Erythroblast (primary cell): ENCODE measurements around the gene SLC25A18.
"Not testable (repeated sequence)": the region's sequence is repeated elsewhere in the genome, so short reads cannot be mapped to it uniquely, and the experiment has no call there.

ENCODE experiments used
- DNase-seq, 2 experiments: peaks; one replicate each; lab custom pipeline; 2025; lab: John Stamatoyannopoulos, UW
- GATA1 ChIP-seq: IDR thresholded peaks from 2 replicates; pipeline ENCODE4 v1.6.1; 2011; ENCODE audit warnings: low read depth, mild to moderate bottlenecking, control low read depth, low read length, moderate library complexity
- POLR2A ChIP-seq: IDR thresholded peaks from 2 replicates; pipeline ENCODE4 v1.6.1; 2011; ENCODE audit warnings: mild to moderate bottlenecking, low read length

SLC25A18 gene, protein sequence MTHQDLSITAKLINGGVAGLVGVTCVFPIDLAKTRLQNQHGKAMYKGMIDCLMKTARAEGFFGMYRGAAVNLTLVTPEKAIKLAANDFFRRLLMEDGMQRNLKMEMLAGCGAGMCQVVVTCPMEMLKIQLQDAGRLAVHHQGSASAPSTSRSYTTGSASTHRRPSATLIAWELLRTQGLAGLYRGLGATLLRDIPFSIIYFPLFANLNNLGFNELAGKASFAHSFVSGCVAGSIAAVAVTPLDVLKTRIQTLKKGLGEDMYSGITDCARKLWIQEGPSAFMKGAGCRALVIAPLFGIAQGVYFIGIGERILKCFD

DNA sequence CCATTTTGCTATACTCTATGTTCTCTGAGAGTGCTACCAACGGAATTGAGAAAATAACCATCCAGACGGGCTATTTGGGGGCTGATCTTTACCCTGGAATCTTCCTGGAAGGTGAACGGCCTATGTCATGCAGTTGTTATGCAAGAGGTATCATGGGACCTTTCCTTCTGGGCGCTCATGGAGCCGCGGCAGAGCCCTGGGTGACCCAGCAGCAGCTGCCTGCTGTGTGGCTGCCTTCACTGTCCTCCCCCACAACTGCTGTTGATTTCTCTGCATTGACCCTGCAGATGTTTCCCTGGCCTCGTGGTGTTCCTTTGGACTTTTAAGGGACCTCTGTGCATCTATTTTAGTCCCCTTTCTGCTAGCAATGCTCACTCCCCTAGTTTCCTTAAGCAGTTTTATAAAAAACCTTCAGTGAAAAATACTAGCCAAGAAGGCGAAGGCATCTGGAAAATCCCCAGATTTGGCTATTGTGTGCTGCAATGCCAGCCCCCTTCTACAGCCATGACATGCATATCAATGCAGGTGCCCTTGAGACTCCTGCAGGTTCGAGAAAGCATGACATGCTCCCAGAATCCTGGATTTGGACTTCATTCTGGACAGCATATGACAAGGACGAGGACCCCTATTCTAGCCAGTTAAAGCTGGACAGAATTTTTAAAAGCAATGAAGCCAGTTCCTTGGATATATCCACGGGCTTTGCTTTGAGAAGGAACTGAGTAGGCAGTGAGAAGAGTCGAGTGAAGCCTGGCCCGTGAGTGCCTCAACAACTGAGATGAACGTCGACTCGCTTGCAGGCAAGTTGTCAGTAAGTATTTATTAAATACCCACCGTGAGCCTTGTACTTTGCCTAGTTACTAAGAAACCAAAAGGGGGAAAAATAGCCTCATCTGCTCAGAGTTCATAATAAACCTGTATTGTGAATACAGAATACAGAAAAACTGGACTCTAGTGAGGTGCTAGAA lies at the start of gene SLC25A18:
Gene SLC25A18, plus strand, starts transcription at position 593 of the 965 bp plus-strand sequence. CDS start 16,447 bp downstream, outside the sequence.
- DNase-seq, result no peak
- TF ChIP-seq GATA1, result no peak

DNA sequence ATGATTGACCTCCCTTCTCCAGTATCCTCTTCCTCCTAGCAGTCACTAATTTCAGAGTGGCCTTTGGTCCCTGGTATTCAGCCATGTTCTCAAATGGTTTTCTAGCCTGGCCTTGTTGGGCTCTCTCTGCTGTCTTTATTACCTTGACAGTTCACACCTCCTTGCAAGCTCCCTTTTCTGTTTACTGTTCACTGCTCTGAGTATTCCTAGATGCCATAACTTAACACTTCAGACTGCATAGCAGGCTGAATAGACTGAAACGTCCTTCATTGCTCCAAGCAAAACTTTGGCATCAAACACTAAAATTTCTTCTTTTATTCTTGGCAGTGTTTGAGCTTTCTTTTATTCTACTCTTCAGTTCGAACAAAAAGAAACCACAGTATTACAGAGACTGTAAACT lies 49.7 kb upstream of the SLC25A18 start:
- TF ChIP-seq POLR2A, result no peak
- TF ChIP-seq GATA1, result no peak
- DNase-seq, result no peak

DNA sequence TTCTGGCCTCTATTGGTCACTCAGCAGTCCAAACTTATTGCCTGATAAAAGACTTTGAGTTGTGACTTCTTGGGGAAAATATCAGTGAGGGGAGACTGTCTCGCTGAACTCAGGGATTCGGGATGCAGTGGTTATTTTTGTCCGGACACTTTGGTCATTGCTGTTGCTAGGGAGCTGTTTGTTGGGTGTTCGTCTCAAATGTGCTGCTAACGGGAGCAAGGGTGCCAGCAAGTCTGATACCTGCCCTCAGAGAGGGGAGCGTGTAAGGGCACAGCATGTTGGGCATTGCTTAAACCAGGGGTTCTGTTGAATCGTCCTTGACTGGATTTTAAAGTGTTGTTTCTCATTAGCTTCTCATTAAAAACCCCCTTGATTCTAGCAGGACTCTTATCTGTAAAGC lies 49.2 kb upstream of the SLC25A18 start:
- no peak for DNase-seq
- TF ChIP-seq POLR2A, result no peak
- TF ChIP-seq GATA1, result no peak

DNA sequence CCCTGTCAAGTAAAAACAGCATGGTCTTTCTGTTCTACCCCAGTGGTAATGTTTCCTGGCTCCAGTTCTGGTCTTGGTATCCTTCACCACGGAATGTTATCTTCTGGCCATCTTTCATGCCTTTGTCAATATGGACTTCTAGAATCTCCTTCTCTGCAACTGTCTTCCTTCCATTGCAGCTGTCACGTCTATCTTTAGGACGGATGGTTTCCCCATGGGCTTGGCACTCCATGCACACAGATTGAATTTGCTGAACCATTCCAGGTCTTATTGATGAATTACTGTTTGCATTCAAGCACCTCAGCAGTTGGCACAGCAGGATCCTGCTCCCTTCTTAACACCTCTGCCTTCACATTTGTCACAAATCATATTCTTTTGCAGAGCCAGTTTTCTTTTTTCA lies 44.9 kb upstream of the SLC25A18 start:
- TF ChIP-seq GATA1 (no peak), POLR2A (no peak)
- DNase-seq, result no peak

DNA sequence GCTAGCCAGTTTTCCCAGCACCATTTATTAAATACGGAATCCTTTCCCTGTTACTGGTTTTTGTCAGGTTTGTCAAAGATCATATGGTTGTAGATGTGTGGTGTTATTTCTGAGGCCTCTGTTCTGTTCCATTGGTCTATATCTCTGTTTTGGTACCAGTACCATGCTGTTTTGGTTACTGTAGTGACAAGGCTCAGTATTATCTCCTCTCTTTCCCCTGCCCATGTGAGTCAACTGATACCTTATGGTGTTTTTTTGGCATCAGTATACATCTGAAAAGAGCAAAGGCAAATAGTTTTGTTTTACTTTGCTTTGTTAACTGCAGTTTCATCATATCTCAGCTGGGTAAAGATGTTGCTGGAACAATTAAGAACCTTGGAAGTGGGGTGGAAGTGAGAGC lies 41.3 kb upstream of the SLC25A18 start:
- not testable (repeated sequence) for DNase-seq

DNA sequence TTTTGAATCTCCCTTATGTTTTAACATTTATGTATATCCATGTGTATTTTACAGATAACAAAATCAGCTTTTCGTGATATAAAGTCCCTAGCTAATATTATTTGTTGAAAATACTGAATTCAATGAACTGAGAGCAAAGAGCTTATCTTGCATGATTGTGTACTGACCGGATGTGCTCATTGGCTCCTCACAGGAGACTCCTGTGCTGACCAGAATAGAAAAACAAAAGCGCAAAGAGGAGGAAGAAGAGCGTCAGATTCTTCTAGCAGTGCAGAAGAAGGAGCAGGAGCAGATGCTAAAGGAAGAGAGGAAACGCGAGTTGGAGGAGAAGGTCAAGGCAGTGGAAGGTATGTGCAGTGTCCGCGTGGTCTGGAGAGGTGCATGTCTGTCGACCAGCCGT lies 39.4 kb upstream of the SLC25A18 start:
- TF ChIP-seq POLR2A (no peak), GATA1 (no peak)
- DNase-seq, result no peak

DNA sequence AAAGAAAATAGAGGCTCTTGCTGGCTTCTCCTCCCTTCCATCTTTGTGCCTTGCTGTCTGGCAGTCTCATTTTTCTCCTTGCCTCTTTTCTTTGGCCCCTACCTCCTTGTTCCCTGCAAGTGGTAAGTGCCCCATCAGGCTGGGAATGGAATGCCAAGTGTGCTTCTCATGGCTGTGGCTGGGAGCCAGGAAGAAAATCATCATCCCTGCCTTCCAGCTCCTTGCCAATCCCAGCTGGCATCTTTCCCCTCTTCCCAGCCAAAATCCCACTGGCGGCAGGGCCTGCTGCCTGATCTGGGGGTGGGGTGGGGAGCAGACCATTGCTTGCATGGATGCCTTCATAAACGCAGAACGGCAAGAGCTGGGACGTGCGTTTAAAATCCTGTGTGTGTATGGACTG lies 27.0 kb upstream of the SLC25A18 start:
- no peak for DNase-seq
- no peak for TF ChIP-seq POLR2A
- TF ChIP-seq GATA1, result no peak

DNA sequence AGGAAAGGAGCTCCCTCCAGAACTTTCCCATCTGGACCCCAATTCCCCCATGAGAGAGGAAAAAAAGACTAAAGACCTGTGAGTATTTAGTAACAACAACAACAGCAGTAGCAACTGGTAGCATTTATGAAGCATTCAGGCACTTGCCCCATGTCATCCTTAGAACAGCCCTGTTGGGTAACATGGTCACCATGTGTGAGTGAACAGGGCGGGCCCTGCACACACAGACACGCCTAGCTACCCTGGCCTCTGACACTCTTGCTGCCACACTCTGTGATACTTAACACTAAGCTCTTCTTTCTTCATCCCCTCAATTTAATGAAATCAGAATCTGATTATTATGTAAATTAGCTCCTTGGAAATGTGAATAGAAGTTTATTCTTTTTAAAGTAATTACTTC lies 26.1 kb upstream of the SLC25A18 start:
- TF ChIP-seq GATA1, result no peak
- no peak for TF ChIP-seq POLR2A
- DNase-seq, result no peak

DNA sequence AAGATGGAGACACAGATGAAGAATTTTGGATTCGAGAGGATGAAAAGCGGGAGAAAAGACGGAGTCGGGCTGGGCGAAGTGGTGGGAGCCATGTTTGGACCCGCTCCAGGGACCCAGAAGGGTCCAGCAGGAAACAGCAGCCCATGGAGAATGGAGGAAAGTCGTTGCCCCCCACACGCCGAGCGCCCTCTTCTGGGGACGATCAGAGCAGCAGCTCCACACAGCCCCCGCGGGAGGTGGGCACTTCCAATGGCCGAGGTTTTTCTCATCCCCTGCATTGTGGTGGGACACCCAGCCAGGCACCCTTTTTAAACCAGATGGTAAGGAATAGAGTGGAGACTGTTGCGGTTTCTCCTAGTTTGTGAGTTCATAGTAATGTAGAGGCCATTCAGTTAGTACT lies 22.8 kb upstream of the SLC25A18 start:
- TF ChIP-seq POLR2A, result no peak
- DNase-seq, result no peak

DNA sequence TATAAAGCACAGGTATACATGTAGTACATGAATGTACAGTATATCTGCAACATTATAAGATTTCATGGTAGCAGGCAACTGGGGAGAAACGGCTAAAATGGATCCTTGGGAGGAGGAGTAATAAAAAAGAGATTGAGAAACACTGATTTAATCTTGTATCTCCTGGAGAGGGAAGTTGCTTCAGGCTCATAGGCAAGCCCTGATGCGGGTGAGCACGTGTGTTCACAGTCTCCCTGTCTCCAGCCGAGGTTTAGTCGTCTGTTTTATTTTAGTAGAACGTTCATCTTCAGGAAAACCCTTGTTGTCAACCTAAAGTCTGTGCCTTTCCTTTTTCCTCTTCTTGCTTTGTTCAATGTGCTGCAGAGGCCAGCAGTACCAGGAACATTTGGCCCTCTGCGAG lies 21.8 kb upstream of the SLC25A18 start:
- no peak for DNase-seq
- no peak for TF ChIP-seq GATA1

DNA sequence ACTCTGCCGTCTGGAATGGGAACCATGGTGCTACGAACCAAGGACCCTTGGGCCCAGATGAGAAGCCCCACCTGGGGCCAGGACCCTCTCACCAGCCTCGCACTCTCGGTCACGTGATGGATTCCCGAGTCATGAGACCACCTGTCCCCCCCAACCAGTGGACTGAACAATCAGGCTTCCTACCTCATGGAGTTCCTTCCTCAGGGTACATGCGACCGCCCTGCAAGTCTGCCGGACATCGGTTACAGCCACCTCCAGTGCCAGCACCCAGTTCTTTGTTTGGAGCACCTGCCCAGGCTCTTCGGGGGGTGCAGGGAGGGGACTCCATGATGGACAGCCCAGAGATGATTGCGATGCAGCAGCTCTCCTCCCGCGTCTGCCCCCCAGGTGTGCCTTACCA lies 20.8 kb upstream of the SLC25A18 start:
- TF ChIP-seq GATA1 (no peak), POLR2A (no peak)
- DNase-seq, result no peak

DNA sequence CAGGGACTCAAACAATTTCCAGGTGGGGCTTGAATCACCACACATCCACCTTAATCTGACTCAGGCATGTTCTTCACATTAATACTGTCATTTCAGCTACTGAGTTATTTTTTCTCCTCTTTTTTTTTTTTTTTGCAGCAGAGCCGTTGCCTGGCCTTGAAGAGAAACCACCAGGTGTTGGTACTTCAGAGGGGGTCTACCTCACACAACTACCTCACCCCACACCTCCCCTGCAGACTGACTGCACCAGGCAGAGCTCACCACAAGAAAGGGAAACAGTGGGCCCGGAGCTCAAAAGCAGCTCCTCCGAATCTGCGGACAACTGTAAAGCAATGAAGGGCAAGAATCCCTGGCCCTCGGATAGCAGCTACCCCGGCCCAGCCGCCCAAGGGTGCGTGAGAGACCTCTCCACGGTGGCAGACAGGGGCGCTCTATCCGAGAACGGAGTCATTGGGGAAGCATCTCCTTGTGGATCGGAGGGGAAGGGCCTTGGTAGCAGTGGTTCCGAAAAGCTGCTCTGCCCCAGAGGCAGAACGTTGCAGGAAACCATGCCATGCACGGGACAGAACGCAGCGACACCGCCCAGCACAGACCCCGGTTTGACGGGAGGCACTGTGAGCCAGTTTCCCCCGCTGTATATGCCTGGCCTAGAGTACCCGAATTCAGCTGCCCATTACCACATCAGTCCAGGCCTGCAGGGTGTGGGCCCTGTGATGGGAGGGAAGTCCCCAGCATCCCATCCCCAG lies 15.1 kb upstream of the SLC25A18 start:
- no peak for DNase-seq
- TF ChIP-seq GATA1 (no peak), POLR2A (no peak)

DNA sequence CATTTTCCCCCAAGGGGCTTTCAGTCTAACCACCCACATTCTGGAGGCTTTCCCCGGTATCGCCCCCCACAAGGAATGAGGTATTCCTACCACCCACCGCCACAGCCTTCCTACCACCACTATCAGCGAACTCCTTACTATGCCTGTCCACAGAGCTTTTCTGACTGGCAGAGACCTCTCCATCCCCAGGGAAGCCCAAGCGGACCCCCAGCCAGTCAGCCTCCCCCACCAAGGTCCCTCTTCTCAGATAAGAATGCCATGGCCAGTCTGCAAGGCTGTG lies 14.6 kb upstream of the SLC25A18 start:
- TF ChIP-seq POLR2A (no peak), GATA1 (no peak)
- no peak for DNase-seq

DNA sequence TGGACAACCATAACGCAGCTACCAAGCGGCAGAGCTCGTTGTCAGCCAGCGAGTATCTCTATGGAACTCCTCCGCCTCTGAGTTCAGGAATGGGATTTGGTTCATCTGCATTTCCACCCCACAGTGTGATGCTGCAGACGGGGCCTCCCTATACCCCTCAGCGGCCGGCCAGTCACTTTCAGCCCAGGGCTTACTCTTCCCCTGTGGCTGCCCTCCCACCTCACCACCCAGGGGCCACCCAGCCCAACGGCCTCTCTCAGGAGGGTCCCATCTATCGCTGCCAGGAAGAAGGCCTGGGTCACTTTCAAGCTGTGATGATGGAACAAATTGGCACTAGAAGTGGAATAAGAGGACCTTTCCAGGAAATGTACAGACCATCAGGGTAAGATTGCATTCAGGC lies 14.1 kb upstream of the SLC25A18 start:
- no peak for DNase-seq
- TF ChIP-seq GATA1 (no peak), POLR2A (no peak)
